ENCODE data around the gene RPS6KA2.
"Not testable (repeated sequence)": the region's sequence is repeated elsewhere in the genome, so short reads cannot be mapped to it uniquely, and the experiment has no call there.

RPS6KA2 gene

DNA sequence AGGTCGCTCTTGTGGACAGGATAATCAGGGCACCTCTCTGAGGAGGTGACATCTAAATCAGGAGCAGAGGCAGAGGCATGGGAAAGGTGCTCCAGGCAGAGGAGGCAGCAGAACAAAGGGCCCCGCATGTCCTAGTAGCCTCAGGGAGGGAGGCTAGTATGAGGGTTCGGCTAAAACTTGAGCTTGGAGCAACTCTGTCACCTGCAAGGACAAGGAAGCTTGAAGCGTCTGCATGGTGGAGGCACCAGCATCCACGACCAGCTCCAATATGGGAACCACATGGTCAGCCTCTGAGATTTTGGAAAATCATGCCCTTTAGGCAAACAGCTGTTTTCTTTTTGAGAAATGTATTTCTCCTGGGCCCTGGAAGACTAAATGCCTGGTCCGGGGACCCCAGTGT, 231.3 kb downstream of the RPS6KA2 start:
- no peak for DNase-seq (ENCODE audit: low read depth)

DNA sequence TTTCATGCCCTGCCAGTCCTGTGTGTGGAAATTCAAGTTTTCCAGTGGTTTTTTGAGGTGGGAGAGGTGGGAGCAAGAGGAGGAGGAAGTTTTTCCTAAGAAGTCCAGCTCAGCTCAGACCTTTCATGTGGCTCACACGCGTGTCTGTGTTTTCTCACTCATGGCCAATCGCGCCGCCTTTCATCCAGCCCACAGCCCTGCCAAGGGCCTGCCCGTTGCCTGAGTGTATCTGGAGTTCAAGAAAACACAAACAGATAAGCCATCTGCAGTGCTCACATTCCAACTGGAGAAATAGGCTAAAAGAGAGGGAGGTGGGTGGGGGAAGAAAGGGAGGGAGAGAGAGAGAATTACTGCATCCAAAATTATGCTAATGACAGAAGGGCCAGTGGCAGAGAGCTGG, 231.7 kb downstream of the RPS6KA2 start:
- no peak for DNase-seq (ENCODE audit: low read depth)

DNA sequence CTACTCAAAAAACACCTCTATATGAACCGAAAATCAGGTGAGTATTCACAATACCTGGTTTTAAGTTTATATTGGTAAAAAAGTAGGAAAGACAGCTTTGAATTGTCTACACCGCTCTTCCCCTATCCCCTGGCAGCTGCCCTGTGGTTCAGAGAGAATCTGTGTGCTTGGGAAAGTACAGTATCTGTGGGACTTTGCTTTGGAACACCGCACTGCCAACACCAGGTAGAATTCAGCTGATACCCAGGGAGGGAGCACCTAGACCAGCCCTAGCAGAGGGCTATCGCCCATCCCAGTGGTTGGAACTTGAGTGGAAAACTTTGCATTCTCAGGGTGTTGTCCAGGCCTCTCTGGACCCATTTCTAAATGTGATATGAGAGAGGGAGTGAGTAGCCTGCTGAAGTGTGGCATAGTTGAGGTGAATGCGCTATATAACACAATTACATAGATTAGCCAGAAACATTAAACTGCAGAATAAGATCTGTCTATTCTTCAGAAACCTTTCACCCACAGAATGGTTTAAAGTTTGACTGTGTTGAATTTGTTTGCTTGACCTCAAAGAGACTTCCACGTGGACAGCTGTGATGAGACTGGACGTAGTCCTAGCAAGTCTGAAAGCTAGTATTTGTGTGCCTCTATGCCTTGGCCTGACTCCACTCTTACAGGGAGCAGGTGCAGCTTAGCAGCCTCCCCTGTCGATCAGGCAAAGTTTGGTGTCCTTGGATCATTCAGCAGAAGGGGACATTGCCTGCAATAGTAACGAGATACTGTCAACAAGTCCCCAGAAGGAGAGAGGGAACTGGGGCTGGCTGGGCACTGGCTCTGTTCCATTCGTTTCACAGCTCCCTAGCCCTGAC, 232.8 kb downstream of the RPS6KA2 start:
- DNase-seq (ENCODE audit: low read depth), result no peak

DNA sequence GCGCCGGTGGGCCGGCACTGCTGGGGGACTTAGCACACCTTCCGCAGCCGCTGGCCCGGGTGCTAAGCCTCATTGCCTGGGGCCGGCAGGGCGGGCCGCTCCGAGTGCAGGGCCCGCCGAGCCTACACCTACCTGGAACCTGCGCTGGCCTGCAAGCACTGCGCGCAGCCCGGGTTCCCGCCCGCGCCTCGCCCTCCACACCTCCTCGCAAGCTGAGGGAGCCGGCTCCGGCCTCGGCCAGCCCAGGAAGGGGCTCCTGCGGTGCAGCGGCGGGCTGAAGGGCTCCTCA, 233.6 kb downstream of the RPS6KA2 start:
- no peak for DNase-seq (ENCODE audit: low read depth)

DNA sequence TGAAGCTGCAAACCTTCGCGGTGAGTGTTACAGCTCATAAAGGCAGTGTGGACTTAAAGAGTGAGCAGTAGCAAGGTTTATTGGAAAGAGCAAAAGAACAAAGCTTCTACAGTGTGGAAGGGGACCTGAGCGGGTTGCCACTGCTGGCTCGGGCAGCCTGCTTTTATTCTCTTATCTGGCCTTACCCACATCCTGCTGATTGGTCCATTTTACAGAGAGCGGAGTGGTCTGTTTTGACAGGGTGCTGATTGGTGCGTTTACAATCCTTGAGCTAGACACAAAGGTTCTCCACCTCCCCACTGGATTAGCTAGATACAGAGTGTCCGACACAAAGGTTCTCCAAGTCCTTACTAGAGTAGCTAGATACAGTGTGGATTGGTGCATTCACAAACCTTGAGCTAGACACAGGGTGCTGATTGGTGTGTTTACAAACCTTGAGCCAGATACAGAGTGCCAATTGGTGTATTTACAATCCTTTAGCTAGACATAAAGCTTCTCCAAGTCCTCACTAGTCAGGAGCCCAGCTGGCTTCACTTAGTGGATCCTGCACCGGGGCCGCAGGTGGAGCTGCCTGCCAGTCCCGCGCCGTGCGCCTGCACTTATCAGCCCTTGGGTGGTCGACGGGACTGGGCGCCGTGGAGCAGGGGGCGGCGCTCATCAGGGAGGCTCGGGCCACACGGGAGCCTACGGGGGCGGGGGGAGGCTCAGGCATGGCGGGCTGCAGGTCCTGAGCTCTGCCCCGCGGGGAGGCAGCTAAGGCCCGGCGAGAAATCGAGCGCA, 234.1 kb downstream of the RPS6KA2 start:
- DNase-seq (ENCODE audit: low read depth), result not testable (repeated sequence)

DNA sequence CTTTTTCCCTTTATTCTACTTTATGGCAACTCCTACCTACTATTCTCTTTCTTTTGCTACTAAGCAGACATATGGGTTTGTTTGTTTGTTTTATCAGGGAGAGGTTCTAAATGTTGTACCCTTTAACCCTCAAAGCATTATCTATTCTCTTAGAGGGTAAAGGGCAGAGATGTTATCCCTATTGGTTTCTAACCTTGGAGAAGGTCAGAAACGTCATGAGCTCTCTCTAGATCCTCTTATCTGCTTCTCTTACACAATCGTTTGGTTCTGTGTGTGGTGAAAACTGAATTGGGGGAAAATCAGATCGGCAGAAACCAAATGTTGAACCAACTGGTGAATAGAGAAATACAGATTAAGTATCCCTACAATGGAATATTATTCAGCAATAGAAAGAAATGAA, 237.9 kb downstream of the RPS6KA2 start:
- DNase-seq (ENCODE audit: low read depth), result no peak

DNA sequence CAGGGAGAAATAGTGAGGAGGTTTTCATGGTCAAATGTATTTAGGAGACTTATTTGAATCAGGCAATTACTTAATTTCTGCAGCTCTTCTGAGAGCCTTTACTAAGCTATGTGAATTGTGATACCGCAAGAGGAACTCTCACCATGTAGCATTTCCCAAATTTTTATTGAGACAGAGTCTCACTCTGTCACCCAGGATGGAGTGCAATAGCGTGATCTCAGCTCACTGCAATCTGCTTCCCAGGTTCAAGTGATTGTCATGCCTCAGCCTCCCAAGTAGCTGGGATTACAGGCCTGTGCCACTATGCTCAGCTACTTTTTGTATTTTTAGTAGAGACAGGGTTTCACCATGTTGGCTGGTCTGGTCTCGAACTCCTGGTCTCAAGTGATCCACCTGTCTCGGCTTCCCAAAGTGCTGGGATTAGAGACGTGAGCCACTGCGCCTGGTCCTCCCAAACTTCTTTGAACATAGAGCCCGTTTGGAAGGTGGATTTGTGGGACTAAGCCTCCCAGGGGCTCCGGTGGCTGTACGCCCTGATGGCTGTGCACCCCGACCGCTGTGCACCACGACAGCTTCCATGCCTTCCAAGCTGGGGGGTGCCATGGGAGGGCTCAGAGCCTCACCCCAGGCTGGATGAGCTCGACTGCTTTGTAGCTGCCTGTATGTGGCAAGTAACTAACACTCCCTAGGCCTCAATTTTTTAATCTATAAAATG, 238.6 kb downstream of the RPS6KA2 start:
- no peak for DNase-seq (ENCODE audit: low read depth)

DNA sequence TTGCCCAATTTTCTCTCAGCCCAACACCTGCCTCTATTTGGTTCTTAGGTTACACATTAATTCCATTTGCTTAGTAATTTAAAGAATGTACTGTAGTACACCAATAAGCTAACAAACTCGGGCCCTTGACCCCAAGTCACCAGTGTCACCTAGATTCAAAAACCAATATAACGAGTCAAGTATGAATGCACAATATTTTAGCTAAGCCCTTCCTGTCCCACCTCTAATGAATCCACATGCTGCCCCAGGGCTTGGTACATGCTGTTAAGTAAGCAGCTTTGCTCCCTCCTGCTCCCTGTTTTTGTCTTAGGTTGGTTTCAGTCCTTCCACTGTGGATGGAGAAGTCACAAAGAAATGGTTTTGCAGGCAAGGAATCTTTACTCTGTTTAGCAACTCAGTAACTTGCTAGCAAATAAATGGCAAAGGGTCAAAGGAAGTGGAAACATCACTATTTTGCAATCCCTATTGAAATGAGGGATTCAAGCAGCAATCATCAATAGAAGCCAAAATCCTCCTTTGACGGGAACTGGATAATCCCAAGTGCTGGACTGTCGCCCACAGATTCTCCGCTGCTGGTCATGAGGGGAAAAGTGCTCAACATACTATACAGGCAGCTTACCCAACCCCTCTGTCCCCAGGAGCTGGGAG, 239.3 kb downstream of the RPS6KA2 start:
- DNase-seq (ENCODE audit: low read depth), result no peak

DNA sequence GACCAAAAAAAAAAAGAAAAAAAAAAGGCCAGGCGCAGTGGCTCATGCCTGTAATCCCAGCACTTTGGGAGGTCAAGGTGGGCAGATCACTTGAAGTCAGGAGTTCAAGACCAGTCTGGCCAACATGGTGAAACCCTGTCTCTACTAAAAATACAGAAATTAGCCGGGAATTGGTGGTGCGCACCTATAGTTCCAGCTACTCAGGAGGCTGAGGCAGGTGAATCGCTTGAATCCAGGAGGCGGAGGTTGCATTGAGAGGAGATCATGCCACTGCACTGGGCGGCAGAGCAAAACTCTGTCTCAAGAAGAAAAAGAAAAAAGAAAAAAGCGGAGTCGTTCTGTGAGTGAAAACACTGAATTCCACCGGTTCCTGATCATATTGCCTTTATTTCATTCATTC, 240.0 kb downstream of the RPS6KA2 start:
- not testable (repeated sequence) for DNase-seq (ENCODE audit: low read depth)

DNA sequence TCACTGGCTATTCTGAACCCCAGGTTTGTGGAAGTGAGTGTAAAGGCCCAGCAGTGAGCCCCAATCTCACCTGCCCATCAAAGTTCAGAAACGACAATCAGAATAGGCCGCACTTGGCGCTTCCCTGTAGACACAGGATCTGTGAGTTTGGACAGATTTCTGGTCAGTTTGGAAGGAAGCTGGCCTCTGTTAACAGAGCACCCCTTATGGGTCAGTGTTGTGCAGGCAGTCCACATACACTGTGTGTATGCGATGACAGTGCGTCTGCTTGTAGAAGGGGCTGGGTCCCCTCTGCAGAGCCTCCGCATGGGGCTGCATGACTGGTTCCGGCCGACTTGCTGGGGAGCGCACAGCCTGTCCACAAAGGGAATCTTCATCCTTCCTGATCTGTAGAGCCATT, 240.9 kb downstream of the RPS6KA2 start:
- no peak for DNase-seq (ENCODE audit: low read depth)

DNA sequence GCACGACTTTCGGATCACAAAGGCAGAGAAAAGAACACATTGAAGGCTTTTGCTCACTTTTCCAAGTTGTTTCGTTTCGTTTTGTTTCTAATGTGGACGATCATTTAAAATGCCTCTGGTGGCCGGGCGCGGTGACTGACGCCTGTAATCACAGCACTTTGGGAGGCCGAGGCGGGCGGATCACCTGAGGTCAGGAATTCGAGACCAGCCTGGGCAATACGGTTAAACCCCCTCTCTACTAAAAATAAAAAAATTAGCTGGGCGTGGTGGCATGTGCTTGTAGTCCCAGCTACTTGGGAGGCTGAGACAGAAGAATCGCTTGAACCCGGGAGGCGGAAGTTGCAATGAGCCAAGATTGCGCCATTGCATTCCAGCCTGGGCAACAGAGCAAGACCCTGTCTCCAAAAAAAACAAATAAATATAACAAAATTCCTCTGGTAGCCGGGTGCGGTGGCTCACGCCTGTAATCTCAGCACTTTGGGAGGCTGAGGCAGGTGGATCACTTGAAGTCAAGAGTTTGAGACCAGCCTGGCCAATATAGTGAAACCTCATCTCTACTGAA, 243.2 kb downstream of the RPS6KA2 start:
- not testable (repeated sequence) for DNase-seq (ENCODE audit: low read depth)

DNA sequence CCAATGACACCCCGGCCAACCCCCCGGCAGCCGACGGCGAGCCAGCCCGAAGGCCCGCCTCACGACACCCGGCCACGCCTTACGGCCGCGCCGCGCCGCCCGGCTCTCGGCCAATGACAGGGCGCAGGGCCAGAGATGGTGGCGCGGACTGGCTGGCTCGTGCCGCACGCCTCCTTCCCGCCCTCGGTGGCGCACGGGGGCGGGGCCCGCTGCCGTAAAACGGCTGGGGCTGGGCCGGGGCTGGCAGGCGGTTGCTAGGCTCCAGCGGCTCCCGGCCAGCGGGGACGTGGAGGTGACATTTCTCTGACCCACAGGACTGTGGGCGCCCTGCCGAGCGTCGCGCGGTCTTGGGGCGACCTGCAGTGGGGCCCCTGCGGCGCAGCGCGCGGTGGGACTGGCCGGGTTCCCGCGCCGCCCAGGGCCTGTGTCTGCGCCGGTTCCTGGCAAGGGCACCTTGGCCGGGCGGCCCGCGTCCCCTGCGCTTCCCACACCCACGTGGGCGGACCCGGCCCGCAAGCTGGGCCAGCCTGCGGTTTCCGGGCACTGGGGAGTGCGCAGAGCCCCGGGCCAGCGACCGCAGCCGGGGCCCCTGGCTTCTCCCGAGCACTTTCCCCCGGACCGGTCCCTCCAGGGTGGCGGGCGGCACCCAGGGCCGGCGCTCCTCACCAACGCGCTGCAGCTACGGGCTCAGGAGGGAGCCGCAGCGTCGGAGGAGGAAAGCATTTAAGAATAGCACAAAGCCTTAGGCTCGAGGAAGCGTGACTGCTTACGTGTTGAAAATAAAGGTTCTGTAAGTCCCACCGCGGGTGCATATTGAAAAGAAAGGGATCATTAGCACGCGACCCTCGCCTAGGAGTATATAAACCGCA, 243.9 kb downstream of the RPS6KA2 start, which contains the start of gene MPC1:
Gene MPC1, minus strand, starts transcription at position 8 of the 869 bp plus-strand sequence. CDS start 64 bp downstream, outside the sequence.
- peak; percentile 75 for DNase-seq (ENCODE audit: low read depth)

DNA sequence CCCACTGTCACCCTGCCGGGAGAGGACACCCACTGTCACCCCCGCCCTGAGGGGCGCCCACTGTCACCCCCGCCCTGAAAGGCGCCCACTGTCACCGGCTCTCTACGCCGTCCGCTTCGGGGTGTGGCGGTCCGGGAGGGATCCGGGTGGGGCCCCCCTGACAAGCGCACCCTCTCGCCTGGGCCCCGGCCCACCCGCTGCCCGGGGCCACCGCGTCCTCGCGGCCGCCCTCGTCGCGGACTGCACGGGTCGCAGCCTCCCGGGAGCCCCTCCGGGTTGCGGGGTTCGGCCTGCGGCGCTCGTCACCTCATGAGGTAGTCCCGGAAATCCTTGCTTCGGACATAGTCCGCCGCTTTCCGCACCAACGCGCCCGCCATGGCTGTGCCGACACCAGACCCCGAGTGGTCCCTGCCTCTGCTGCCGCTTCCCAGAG, 244.5 kb downstream of the RPS6KA2 start:
- DNase-seq (ENCODE audit: low read depth), result no peak

DNA sequence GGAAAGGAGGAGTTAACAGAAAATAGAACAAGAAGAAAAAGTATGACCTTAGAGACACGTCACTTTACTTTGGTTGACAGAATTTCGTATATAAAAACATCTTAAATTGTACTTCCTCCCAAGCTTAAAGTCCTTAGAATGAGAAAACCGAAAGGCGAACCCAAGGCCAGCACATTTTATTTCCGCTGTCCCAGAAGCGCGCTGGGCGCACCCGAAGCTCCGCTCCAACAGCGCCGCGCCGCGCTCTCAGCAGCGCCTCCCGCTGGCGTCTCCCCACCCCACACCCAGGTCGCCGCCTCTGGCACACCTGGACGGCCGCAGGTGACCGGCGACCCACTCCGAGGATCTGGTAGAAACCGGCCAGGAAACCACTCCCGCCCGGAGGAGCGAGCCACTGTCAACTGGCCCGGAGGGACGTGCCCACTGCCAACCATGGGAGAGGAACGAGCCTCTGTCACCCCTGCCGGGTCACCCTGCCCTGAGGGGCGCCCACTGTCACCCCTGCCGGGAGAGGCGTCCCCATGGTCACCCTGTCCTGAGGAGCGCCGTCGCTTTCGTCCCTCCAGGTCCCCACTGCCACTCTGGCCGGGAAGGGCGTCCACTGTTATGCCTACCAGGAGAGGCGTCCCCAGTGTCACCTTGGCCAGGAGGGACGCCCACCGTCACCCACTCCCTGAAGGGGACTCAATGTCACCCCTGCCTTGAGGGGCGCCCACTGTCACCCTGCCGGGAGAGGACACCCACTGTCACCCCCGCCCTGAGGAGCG, 245.1 kb downstream of the RPS6KA2 start:
- no peak for DNase-seq (ENCODE audit: low read depth)

DNA sequence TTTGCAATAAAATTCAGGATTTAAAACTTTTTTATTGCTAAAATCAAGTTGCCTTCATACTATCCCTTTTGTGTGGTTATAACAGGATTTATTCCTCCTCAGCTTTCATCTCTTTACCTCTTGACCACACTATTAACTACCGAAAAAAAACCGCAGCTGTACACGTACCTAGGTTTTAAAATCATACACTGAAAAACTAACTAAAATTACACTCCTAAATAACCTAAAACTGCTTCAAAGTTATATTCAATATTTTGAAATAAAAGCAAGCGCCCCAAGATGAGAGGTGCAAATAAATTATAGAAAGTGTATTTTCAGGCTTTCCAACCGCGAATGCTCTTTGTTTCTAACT, 245.7 kb downstream of the RPS6KA2 start:
- no peak for DNase-seq (ENCODE audit: low read depth)

DNA sequence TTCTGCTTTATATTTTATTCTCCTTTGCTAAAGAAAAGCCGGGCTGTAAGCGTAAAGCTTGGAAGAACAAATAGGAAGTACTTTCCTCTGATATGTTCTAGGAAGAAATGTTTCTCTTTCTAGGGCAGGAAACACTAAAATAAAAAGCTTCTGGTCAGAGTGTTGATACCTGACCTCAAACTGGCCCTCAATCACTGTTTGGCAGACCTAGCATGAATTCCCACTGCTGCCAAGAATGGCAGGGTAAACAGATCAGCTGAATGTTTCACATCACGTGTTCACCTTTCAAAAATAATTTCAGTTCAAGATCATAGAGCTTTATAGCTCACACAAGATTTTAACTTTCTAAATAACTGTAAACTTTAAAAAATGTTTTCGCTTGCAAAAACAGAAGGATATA, 247.3 kb downstream of the RPS6KA2 start:
- no peak for DNase-seq (ENCODE audit: low read depth)

DNA sequence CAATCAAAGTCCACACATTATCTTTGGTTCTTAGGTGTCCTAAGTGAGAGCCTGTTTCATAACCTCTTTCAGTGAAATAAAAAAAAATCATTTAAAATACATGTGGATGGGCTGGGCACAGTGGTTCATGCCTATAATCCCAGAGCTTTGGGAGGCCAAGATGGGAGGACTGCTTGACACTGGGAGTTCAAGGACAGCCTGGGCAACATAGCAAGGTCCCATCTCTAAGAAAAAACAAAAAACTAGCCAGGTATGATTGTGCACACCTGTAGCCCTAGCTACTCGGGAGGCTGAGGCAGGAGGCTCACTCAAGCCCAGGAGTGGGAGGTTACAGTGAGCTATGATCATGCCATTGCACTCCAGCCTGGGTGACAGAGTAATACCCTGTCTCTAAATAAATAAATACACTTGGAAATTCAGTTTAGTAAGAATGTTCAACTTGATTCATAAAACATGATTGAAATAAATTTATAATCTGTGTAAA, 247.9 kb downstream of the RPS6KA2 start:
- no peak for DNase-seq (ENCODE audit: low read depth)

DNA sequence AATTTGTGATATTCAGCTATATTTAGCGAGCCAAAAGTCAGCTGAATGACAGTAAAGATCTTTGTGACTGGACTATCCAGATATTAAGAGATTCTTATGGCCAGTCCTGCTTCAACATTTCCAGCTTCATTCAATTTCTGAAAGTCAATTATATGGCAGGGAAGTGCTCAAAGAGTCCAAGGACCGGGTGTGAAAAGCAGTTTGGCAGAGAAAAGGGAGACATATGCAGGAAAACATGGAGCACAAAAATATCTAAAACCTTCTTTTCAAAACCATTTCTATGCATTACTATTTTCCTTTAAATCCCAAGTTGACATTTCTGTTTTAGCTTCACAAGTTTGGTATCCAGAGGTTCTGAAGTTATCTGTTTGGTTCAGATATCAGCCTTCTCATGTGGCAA, 249.3 kb downstream of the RPS6KA2 start:
- no peak for DNase-seq (ENCODE audit: low read depth)

DNA sequence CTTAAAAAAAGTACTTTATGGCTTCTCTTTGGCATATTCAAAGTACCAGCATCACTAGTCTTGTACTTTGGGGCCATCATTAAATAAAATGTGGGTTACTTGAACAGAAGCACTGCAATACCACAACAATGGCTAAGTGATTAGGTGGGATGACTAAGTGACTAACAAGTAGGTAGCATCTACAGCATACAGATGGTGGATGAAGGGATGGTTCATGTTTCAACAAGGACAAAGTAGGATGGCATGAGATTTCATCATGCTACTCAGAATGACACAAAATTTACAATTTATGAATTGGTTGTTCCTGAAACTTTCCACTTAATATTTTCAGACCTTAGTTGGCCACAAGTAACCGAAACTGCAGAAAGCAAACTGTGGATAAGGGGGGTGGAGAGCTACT, 252.0 kb downstream of the RPS6KA2 start:
- DNase-seq (ENCODE audit: low read depth), result no peak

DNA sequence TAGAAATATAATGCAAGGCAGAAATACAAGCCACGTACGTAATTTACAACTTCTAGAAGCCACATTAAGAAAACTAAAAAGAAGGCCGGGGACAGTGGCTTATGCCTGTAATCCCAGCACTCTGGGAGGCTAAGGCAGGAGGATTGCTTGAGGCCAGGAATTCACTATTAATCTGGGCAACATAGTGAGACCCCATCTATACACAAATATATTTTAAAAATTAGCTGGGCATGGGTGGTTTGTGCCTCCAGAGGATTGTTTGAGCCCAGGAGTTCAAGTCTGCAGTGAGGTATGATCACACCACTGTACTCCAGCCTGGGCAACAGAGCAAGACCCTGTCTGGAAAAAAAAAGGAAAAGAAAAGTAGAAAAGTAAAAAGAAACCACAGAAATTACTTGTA, 256.6 kb downstream of the RPS6KA2 start:
- DNase-seq (ENCODE audit: low read depth), result no peak
